ENCODE measurements around the gene RASSF3. TPM values are rescaled to one million over a fixed set of nuclear protein-coding genes. Genes with fewer than 3 reads are reported as not detected.

RASSF3 gene
- total RNA-seq, 2 donors from 2014 or later, result 64.3 to 92.1 TPM

DNA sequence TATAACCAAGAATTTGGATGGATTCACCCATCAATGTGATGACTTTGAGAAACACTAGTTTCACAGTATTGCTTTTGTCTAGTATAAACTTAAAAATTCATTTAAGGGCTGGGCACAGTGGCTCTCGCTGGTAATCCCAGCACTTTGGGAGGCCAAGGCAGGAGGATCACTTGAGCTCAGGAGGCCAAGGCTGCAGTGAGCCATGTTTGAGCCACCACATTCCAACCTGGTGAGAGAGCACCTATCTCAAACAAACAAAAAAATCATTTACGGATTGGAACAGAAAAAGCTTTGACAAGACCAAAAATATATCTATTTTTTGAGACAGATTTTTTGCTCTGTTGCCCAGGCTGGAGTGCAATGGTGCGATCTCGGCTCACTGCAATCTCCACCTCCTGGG lies 121.4 kb downstream of the RASSF3 start:
- Mint-ChIP-seq H3K27ac (peak overlapping the region; percentile 99 to 100), H3K9me3 (no peaks in the 10 kb centered on the region), H3K4me3 (no peak overlapping the region), H3K4me1 (ENCODE audit: low read depth in 2 of 2) (peaks cover 19 to 22% of the 10 kb centered on the region in 2 donors), H3K36me3 (peaks cover 15% of the 10 kb centered on the region), H3K27me3 (no peaks in the 10 kb centered on the region)
- no peak for ATAC-seq
- no peak for DNase-seq (ENCODE audit: low spot score)

DNA sequence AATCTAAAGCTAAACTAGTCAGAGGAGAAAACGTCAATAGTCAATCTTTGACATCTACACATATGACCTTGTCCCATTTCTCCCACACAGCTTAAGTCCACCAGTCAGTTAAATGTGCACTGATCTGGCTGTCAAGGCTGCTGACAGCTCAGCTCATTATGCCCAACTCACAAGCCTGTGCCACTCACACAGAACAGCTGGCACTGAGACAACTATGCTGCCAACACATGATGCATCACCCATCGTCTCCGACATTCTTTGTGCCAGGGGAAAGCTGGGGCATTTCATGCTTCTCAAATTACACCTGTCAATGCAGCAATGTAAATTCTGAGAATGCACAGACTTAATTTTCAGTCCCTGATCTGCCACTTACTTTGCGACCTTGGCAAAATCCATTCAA lies 123.6 kb downstream of the RASSF3 start:
- no peak for DNase-seq (ENCODE audit: low spot score)
- Mint-ChIP-seq H3K27ac (peak overlapping the region in 1 of 2 donors; percentile 83), H3K36me3 (peaks cover 15% of the 10 kb centered on the region), H3K27me3 (no peaks in the 10 kb centered on the region), H3K9me3 (no peaks in the 10 kb centered on the region), H3K4me3 (no peak overlapping the region), H3K4me1 (ENCODE audit: low read depth in 2 of 2) (peaks cover 22 to 24% of the 10 kb centered on the region in 2 donors)
- no peak for ATAC-seq

DNA sequence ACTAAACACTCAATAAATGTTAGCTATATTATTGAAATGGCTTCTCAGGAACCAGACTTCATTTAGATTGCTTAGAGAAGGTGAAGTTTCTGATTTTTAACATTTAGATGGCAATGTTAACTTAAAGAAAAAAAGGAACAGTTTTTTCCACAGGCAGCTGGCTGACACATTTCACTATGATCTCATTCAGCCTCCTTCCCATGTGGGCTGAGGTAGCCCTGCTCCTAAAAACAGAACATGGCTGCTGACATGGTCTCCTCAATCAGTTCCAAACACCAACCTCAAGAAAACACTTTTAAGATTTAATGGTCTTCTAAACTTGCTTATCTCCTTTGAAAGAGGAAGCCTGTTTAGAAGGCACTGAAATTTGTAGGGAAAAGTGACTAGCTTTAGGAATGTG lies 125.1 kb downstream of the RASSF3 start:
- Mint-ChIP-seq H3K27ac (no peak overlapping the region), H3K27me3 (no peaks in the 10 kb centered on the region), H3K4me3 (no peak overlapping the region), H3K4me1 (ENCODE audit: low read depth in 2 of 2) (peaks cover 15 to 17% of the 10 kb centered on the region in 2 donors), H3K9me3 (no peaks in the 10 kb centered on the region), H3K36me3 (peaks cover 27% of the 10 kb centered on the region)
- DNase-seq (ENCODE audit: low spot score), result no peak
- ATAC-seq, result no peak

DNA sequence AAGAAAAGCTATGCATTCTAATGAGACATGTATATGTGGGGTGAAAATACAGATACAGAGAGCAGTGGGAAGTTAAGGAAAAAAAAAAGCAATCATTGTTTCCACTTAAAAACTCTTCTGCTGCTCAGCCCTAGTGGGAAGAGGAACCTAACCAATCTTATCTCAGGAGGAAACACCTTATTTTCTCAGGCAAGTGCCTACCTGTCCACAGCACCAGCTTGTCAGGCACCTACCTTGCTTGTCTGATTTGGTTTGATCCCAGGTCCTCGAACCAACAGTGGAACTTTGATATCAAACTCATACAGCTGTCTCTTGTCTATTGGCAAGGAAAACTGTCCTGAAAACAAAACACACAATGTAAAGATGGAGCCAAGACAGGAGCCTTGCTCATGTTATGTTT lies 126.5 kb downstream of the RASSF3 start:
- DNase-seq (ENCODE audit: low spot score) (no peak), ATAC-seq (no peak)
- Mint-ChIP-seq H3K9me3 (no peaks in the 10 kb centered on the region), H3K4me3 (no peak overlapping the region), H3K27me3 (no peaks in the 10 kb centered on the region), H3K36me3 (peaks cover 24% of the 10 kb centered on the region), H3K27ac (peak overlapping the region in 1 of 2 donors; percentile 63), H3K4me1 (ENCODE audit: low read depth in 2 of 2) (peaks cover 6 to 7% of the 10 kb centered on the region in 2 donors)

DNA sequence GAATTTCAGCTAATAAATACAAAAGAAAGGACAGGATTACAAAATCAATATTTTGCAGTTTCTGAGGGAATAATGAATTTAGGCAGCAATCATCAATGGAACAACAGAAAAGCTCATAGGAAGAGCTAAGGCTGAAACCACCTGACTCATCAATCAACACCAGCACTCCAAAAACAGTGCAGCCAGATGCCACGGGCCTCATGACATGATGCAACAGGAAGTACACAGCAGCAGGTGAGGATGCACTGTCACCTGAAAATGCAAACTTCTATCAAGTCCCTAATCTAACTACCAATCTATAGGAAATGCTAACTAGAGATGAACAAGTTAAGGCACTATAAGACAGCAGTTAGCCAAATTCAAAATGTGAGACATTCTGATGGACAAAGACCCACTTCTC lies 127.2 kb downstream of the RASSF3 start:
- DNase-seq (ENCODE audit: low spot score) (no peak), ATAC-seq (no peak)
- H3K4me3 Mint-ChIP-seq, result no peak overlapping the region

DNA sequence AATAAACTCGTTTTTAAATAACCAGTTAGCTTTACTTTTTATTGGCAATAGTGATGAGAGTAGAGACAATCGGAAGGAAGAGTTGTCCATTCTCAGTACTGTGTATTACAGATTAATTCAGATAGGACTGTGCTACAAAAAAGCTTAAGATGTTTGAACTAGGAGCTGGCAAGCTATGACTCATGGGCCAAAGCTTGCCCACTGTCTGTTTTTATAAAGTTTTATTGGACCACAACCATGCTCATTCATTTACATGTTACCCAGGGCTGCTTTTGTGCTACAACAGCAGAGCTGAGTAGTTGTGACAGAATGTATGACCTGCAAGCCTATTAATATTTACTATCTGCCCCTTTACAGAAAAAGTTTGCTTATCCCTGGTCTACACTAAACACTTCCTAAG lies 129.5 kb downstream of the RASSF3 start:
- Mint-ChIP-seq H3K4me3 (no peak overlapping the region), H3K36me3 (peaks cover 29% of the 10 kb centered on the region), H3K27me3 (no peaks in the 10 kb centered on the region), H3K4me1 (ENCODE audit: low read depth in 2 of 2) (peaks cover 6 to 7% of the 10 kb centered on the region in 2 donors), H3K9me3 (no peaks in the 10 kb centered on the region), H3K27ac (no peak overlapping the region)
- DNase-seq (ENCODE audit: low spot score), result no peak
- ATAC-seq, result no peak

More for the DNA sequence above, 127.2 kb downstream of the RASSF3 start:
- peaks cover 24% of the 10 kb centered on the region for H3K36me3 Mint-ChIP-seq
- no peaks in the 10 kb centered on the region for H3K9me3 Mint-ChIP-seq
- peak overlapping the region in 1 of 2 donors; percentile 63 for H3K27ac Mint-ChIP-seq
- peaks cover 6 to 7% of the 10 kb centered on the region in 2 donors for H3K4me1 Mint-ChIP-seq (ENCODE audit: low read depth in 2 of 2)
- no peaks in the 10 kb centered on the region for H3K27me3 Mint-ChIP-seq

DNA sequence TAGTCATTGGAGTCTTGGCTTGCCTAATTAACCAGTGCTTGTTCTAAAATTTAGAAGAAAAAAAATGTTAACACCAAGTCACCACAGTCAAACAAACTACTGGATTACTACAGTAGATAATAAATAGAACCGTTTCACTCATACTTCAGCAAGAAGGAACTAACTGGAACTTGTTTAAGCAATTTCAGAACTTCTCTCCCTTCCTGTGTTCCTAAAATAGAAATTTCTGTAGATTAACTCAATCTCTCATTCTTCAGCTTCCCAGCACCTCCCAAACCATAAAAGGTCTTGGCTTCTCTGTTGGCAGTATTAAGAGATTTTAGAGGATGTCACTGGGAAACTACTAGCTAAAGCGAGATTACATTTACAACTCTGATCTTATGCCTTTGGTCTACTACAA lies 130.4 kb downstream of the RASSF3 start:
- no peak for DNase-seq (ENCODE audit: low spot score)
- H3K4me3 Mint-ChIP-seq, result no peak overlapping the region
- no peak overlapping the region for H3K27ac Mint-ChIP-seq
- peaks cover 29% of the 10 kb centered on the region for H3K36me3 Mint-ChIP-seq
- no peaks in the 10 kb centered on the region for H3K27me3 Mint-ChIP-seq
- H3K4me1 Mint-ChIP-seq (ENCODE audit: low read depth in 2 of 2), result peaks cover 6 to 7% of the 10 kb centered on the region in 2 donors
- ATAC-seq, result no peak
- H3K9me3 Mint-ChIP-seq, result no peaks in the 10 kb centered on the region

DNA sequence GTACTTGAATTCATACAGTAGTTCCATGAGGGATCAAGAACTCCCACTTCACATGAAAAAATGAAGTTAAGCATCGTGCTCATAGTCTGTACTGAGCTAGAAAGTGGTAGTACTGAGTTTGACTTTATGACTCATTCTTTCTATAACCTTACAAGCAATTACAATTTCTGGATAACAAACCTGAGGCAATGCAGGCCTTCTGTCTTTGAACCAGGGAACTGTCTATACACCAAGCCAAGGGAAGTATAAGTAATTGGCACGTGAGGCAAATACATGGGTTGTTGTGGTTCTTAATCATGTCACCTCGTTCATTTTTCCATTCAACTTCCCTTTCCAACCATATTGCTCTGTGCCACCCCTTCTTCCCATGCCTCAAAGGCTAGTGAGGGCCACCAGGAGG lies 132.1 kb downstream of the RASSF3 start:
- peaks cover 2 to 7% of the 10 kb centered on the region in 2 donors for H3K4me1 Mint-ChIP-seq (ENCODE audit: low read depth in 2 of 2)
- H3K9me3 Mint-ChIP-seq, result no peaks in the 10 kb centered on the region
- DNase-seq (ENCODE audit: low spot score) (no peak), ATAC-seq (no peak)
- no peak overlapping the region for H3K27ac Mint-ChIP-seq
- H3K27me3 Mint-ChIP-seq, result no peaks in the 10 kb centered on the region
- no peak overlapping the region for H3K4me3 Mint-ChIP-seq
- H3K36me3 Mint-ChIP-seq, result peaks cover 22% of the 10 kb centered on the region

DNA sequence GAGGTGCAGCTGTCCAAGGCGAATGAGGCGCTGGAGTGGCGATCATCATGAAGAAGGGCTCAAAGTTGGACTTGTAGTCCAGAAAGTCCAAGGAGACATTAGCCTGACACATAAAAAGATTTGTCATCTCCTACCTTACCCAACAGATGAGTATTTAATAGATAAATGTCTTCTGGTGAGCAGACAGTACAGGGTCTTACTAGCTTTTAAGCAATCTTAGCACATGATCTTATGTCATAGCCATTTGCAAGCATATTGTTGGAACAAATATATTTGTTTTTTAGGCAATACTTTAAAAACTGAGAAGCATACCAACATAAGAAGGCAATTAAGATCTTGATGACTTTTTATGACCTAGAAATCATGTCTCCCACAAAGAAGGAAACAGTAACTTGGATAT lies 132.9 kb downstream of the RASSF3 start:
- no peaks in the 10 kb centered on the region for H3K9me3 Mint-ChIP-seq
- no peaks in the 10 kb centered on the region for H3K27me3 Mint-ChIP-seq
- H3K4me1 Mint-ChIP-seq (ENCODE audit: low read depth in 2 of 2), result peaks cover 0 to 3% of the 10 kb centered on the region in 2 donors
- peaks cover 22% of the 10 kb centered on the region for H3K36me3 Mint-ChIP-seq
- H3K4me3 Mint-ChIP-seq, result no peak overlapping the region
- DNase-seq (ENCODE audit: low spot score), result no peak
- ATAC-seq, result no peak
- no peak overlapping the region for H3K27ac Mint-ChIP-seq

DNA sequence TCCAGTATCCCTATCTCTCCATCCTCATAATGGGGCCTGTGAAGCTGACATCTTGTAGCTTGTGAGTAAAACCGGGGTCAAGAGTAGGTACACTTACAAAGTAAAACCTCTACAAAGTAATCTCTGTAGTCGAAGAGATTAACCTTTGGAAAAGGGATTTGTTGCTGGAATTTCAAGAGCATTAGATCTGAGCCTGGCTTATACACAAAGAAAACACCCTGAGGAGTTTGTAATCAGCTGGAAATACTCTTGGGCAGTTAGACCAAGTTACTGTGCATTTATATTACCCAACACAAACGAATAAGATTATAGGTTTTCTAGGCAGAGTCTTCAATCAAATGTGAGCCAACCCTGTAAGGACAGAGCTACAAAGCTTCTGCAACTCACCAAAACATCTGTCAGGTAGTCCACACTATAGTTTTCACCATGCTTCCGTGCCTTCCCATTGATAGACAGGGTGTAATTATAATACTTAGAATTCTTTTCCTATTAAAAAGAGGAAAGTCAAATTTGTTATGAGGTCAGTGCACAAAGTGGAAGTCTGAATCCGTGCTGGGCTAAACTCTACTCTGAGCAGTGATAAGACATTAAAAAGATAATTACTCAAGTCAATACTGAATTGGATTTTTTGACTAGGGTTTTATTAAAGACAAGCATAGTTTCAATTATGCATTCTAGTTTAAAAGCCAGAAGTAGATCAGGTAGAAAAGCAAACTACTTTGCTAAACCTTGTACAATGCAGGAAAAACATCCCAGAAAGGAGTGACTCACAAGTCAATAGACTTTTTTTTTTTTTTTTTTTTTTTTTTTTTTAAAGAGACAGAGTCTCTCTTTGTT lies 134.3 kb downstream of the RASSF3 start:
- Mint-ChIP-seq H3K36me3 (peaks cover 15% of the 10 kb centered on the region), H3K4me1 (ENCODE audit: low read depth in 2 of 2) (peaks cover 0 to 5% of the 10 kb centered on the region in 2 donors), H3K4me3 (no peak overlapping the region), H3K27me3 (no peaks in the 10 kb centered on the region), H3K9me3 (no peaks in the 10 kb centered on the region), H3K27ac (no peak overlapping the region)
- DNase-seq (ENCODE audit: low spot score) (no peak), ATAC-seq (no peak)

DNA sequence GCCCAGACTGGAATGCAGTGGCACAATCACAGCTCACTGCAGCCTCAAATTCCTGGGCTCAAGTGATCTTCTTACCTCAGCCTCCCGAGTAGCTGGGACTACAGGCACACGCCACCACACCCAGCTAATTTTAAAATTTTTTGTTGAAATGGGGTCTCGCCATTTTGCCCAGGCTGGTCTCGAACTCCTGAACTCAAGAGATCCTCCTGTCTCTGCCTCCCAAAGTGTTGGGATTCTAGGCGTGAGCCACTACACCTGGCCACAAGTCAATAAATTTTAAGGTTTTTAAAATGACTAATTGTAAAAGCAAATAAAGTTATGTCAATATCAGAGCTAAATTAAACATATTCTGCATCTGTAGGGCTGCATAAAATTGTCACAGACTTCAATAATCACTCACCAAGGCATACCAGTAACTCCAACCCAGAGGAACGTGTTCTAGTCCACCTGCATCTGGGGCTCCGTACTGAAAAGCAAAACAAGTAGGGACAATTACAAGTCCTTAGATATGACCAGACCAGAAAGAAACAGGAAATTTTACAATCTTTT lies 135.0 kb downstream of the RASSF3 start:
- ATAC-seq (no peak), DNase-seq (ENCODE audit: low spot score) (no peak)
- Mint-ChIP-seq H3K36me3 (peaks cover 11% of the 10 kb centered on the region), H3K4me3 (no peak overlapping the region), H3K27ac (peak overlapping the region in 1 of 2 donors; percentile 37), H3K9me3 (no peaks in the 10 kb centered on the region), H3K27me3 (no peaks in the 10 kb centered on the region), H3K4me1 (ENCODE audit: low read depth in 2 of 2) (peaks cover 0 to 6% of the 10 kb centered on the region in 2 donors)

DNA sequence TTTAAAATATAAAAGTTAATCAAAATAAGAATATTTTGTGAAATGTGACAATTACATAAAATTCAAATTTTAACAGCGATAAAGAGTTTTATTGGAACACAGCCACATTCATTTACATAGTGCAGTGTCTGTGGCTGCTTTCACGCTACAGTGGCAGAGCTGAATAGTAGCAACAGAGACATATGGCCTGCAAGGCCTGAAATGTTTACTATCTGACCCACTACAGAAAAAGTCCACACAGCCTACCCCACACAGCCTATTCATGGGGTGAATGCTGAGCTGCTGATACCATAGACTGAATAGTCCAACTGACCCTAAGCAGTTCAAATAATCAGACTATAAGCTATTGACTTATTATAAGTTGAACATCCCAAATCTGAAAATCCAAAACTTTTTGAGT lies 135.7 kb downstream of the RASSF3 start:
- no peaks in the 10 kb centered on the region for H3K9me3 Mint-ChIP-seq
- peaks cover 11% of the 10 kb centered on the region for H3K36me3 Mint-ChIP-seq
- H3K27ac Mint-ChIP-seq, result no peak overlapping the region
- DNase-seq (ENCODE audit: low spot score) (no peak), ATAC-seq (no peak)
- no peak overlapping the region for H3K4me3 Mint-ChIP-seq
- no peaks in the 10 kb centered on the region for H3K27me3 Mint-ChIP-seq
- peaks cover 0 to 6% of the 10 kb centered on the region in 2 donors for H3K4me1 Mint-ChIP-seq (ENCODE audit: low read depth in 2 of 2)

DNA sequence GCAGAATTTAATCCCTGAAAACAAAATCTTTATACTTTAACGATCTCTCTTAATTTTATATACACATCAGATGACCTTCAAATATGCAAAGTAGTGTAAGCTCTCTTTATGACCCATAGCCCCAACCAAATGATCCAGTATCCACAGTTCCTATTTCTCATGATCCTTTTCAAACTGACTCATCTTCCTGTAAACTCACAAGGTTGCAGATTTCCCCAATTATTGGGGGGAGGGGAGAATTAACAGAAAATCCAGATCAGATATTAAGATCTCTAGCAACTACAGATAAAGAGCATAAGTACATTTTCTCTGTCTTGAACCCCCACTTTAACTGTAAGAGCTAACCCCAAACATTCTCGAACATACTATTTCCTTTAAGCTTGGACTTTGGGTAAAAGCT lies 136.4 kb downstream of the RASSF3 start:
- Mint-ChIP-seq H3K9me3 (no peaks in the 10 kb centered on the region), H3K27me3 (no peaks in the 10 kb centered on the region), H3K4me3 (no peak overlapping the region), H3K27ac (peak overlapping the region in 1 of 2 donors; percentile 63), H3K4me1 (ENCODE audit: low read depth in 2 of 2) (peaks cover 0 to 6% of the 10 kb centered on the region in 2 donors), H3K36me3 (peaks cover 11% of the 10 kb centered on the region)
- no peak for ATAC-seq
- no peak for DNase-seq (ENCODE audit: low spot score)
